Sigmoid colon (tissue), 7 donors: Measurements from ENCODE around the gene RAB31. TPM values are rescaled to one million over a fixed set of nuclear protein-coding genes. Genes with fewer than 3 reads are reported as not detected.

Experiments
- DNase-seq: peaks from one replicate; pipeline ENCODE4 v3.0.0-alpha.2; 2019
- H3K27ac ChIP-seq, 4 donors: fragments of 200-600 bp; sonication (generic); one replicate each; pipeline ENCODE4 v1.5.1; 2016 to 2019; ENCODE audit warnings: mild to moderate bottlenecking in 1 of 4
- H3K27me3 ChIP-seq, 3 donors: fragments of 200-600 bp; sonication (generic); one replicate each; pipeline ENCODE4 v1.5.1; 2019; ENCODE audit warnings: mild to moderate bottlenecking in 1 of 3
- H3K36me3 ChIP-seq, 4 donors: fragments of 200-600 bp; sonication (generic); one replicate each; pipeline ENCODE4 v1.5.1; 2016 to 2019
- H3K4me1 ChIP-seq, 4 donors: fragments of 200-600 bp; sonication (generic); one replicate each; pipeline ENCODE4 v1.5.1; 2017 to 2019
- H3K4me3 ChIP-seq, 4 donors: fragments of 200-600 bp; sonication (generic); one replicate each; pipeline ENCODE4 v1.5.1; 2017 to 2019; ENCODE audit warnings: mild to moderate bottlenecking in 2 of 4, moderate library complexity in 1 of 4
- H3K9me3 ChIP-seq, 4 donors: fragments of 200-600 bp in 3 of 4; sonication (generic) in 3 of 4; one replicate each; pipeline versions ENCODE4 v1.5.1 to v1.6.1; 2013 to 2019
- CTCF ChIP-seq, 4 experiments: fragments of 450-650 bp in 3 of 4; fragments of 200-600 bp in 1 of 4; IDR thresholded peaks; one replicate each; pipeline ENCODE4 v1.5.1; 2016 to 2019; ENCODE audit warnings: antibody characterized with exemption in 4 of 4, mild to moderate bottlenecking in 3 of 4, moderate library complexity in 2 of 4
- EP300 ChIP-seq, 4 donors: sonication (generic); formaldehyde crosslinking; IDR thresholded peaks; one replicate each; pipeline ENCODE4 v1.6.1; 2017; ENCODE audit warnings: antibody characterized with exemption in 4 of 4
- POLR2A ChIP-seq, 2 donors: fragments of 450-650 bp; IDR thresholded peaks; one replicate each; pipeline ENCODE4 v1.6.1; 2016; ENCODE audit warnings: antibody characterized with exemption in 2 of 2, mild to moderate bottlenecking in 2 of 2, moderate library complexity in 2 of 2
- POLR2AphosphoS5 ChIP-seq, 4 donors: sonication (generic); formaldehyde crosslinking; IDR thresholded peaks; one replicate each; pipeline ENCODE4 v1.6.1; 2017; ENCODE audit warnings: antibody characterized with exemption in 4 of 4
- WGBS, 2 donors: extraction: QIAGEN DNeasy Blood & Tissue Kit; methylation state at CpG; one replicate each; pipeline ENCODE4 v1.1.7; 2013; 5-methylcytosine and 5-hydroxymethylcytosine counted together
- intact Hi-C: fragments of 100-400 bp; cut with DNase I; formaldehyde crosslinking; loops from one replicate; pipeline ENCODE4 v1.15.1; 2023
- polyA plus RNA-seq, 3 donors: library from polyadenylated mRNA; stranded (reverse); fragments of 200-250 nt; gene quantifications; one replicate each; pipeline ENCODE4 v1.2.3, GENCODE V29; 2013
- total RNA-seq, 4 donors: library from RNA; depleted of rRNA; stranded (reverse); fragments of >200 nt; gene quantifications; one replicate each; pipeline ENCODE4 v1.1.0, GENCODE V29; 2016
- donor health status: healthy with polysubstance abuse.
- donor health status: Bipolar disorder and iron deficiency.
- donor health status: healthy.

Gene RAB31
- total and polyA plus RNA-seq, 7 donors, result 16.2 to 74.6 (median 52.0) TPM

DNA sequence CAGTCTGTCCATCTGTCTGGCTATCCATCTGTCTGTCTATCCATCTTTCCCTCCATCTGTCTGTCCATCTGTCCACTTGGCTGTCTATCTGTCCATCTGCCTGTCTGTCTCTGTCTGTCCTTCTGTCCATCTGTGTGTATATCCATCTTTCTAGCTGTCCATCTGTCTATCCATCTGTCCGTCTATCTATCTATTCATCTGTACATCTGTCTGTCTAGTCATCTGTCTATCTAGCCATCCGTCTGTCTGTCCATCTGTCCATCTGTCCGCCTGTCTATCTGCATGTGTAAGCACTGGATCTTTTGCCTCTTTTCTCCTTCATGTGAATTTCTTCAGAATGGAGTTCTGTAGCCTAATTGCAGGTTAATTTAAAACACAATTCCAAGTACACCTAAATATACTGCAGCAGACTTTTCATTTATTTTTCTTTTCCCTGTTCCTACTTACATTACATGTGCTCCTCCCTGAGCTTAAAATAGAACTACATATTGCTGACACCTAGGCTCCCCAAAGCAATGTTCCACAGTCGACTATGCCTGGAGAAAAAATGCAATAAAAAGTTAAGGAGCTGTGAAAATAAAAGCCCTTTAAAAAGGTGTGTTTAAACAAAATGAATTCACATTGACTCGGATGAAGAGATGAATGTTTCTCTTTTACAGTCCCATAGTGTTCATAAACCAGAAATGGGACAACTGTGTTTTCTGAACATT lies 140.2 kb downstream of the RAB31 start:
- TF ChIP-seq EP300 (IDR thresholded peaks at IDR 0.05) (no peak), POLR2AphosphoS5 (IDR thresholded peaks at IDR 0.05) (no peak), POLR2A (IDR thresholded peaks at IDR 0.05) (no peak), CTCF (IDR thresholded peaks at IDR 0.05) (no peak)
- H3K36me3 ChIP-seq, result peaks cover 0 to 8% (median 0%) of the 10 kb centered on the region in 4 donors
- DNase-seq, result no peak
- no peaks in the 10 kb centered on the region for H3K9me3 ChIP-seq
- WGBS, 2 donors, result 60 to 82% methylated on average over 5 of the region's 5 CpGs
- H3K27me3 ChIP-seq, result no peaks in the 10 kb centered on the region
- H3K4me1 ChIP-seq, result peaks cover 0 to 39% (median 38%) of the 10 kb centered on the region in 4 donors
- no peak overlapping the region for H3K4me3 ChIP-seq
- intact Hi-C loops, result no loop called here
- H3K27ac ChIP-seq, result peak overlapping the region in 3 of 4 donors; percentile 15 to 65 (median 63)

- no peak overlapping the region for H3K4me3 ChIP-seq
- peak in 1 of 2 donors; percentile 20 for TF ChIP-seq POLR2A (IDR thresholded peaks at IDR 0.05)
- TF ChIP-seq EP300 (IDR thresholded peaks at IDR 0.05), result no peak
- TF ChIP-seq POLR2AphosphoS5 (IDR thresholded peaks at IDR 0.05), result peak in 2 of 4 donors; percentile 18 to 25
- TF ChIP-seq CTCF (IDR thresholded peaks at IDR 0.05), result no peak
- WGBS, 2 donors, result 47 to 59% methylated on average over 18 of the region's 18 CpGs
- no peaks in the 10 kb centered on the region for H3K9me3 ChIP-seq
- DNase-seq, result peak; percentile 82
- peak overlapping the region; percentile 3 to 65 (median 39) for H3K27ac ChIP-seq
- H3K27me3 ChIP-seq, result no peaks in the 10 kb centered on the region
- peaks cover 0 to 8% (median 0%) of the 10 kb centered on the region in 4 donors for H3K36me3 ChIP-seq
- peaks cover 0 to 49% (median 45%) of the 10 kb centered on the region in 4 donors for H3K4me1 ChIP-seq
- intact Hi-C loops, result no loop called here
These were observed 141.5 kb downstream of the RAB31 start for GRCh38 chr18:9849407-9850283.

DNA sequence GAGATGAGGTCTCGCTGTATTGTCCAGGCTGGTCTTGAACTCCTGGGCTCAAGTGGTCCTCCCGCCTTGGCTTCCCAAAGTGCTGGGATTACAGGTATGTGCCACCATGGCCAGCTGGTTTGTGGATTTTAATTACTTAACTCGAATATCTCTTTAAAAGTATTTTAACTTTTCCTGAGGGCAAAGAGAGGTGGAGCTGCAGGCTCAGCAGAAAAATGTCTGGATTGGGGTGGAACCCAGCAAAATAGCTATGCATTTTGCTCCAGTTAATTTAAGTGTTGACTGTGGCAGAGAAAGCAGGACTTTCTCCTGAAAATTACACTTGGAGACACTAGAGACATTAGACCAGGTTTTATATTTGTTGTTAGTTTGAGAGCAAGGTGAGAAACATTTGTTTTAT lies 142.2 kb downstream of the RAB31 start:
- H3K4me1 ChIP-seq, result peaks cover 0 to 53% (median 49%) of the 10 kb centered on the region in 4 donors
- intact Hi-C loops, result no loop called here

GRCh38 chr18:9851511-9851910 lies 143.4 kb downstream of the RAB31 start:
- DNase-seq, result no peak
- H3K27me3 ChIP-seq, result no peaks in the 10 kb centered on the region
- H3K4me3 ChIP-seq, result no peak overlapping the region
- TF ChIP-seq EP300 (IDR thresholded peaks at IDR 0.05), result no peak
- peak in 1 of 4 donors; percentile 41 for TF ChIP-seq POLR2AphosphoS5 (IDR thresholded peaks at IDR 0.05)
- TF ChIP-seq CTCF (IDR thresholded peaks at IDR 0.05), result no peak
- H3K36me3 ChIP-seq, result no peaks in the 10 kb centered on the region
- no peaks in the 10 kb centered on the region for H3K9me3 ChIP-seq
- intact Hi-C loops, result no loop called here
- H3K4me1 ChIP-seq, result peaks cover 0 to 58% (median 53%) of the 10 kb centered on the region in 4 donors
- WGBS, 2 donors, result 75 to 91% methylated on average over 2 of the region's 2 CpGs
- H3K27ac ChIP-seq, result peak overlapping the region in 1 of 4 donors; percentile 22

More for the DNA sequence above, 142.2 kb downstream of the RAB31 start:
- H3K36me3 ChIP-seq, result peaks cover 0 to 8% (median 0%) of the 10 kb centered on the region in 4 donors
- H3K9me3 ChIP-seq, result no peaks in the 10 kb centered on the region
- H3K27ac ChIP-seq, result peak overlapping the region in 2 of 4 donors; percentile 3 to 63
- TF ChIP-seq CTCF (IDR thresholded peaks at IDR 0.05), result no peak
- TF ChIP-seq EP300 (IDR thresholded peaks at IDR 0.05), result no peak
- TF ChIP-seq POLR2AphosphoS5 (IDR thresholded peaks at IDR 0.05), result no peak
- no peak for TF ChIP-seq POLR2A (IDR thresholded peaks at IDR 0.05)
- no peaks in the 10 kb centered on the region for H3K27me3 ChIP-seq
- no peak overlapping the region for H3K4me3 ChIP-seq
- WGBS, 2 donors, result 85 to 92% methylated on average over 3 of the region's 3 CpGs
- DNase-seq, result no peak
